Motor neuron (in vitro differentiated cells): ENCODE data around the gene MID1IP1. TPM values are rescaled to one million over a fixed set of nuclear protein-coding genes. Genes with fewer than 3 reads are reported as not detected.

Experiments
- ATAC-seq, 8 experiments: fragments of 200-7000 bp; cut with Tn5 transposase; replicated peaks in 6 of 8; 2 replicates each; pipeline ENCODE4 v1.8.0; 2021; ENCODE audit warnings: mild to moderate bottlenecking in 8 of 8, moderate library complexity in 8 of 8
- H3K27ac ChIP-seq, 2 donors: fragments of 250-450 bp; sonication (Bioruptor Pico); 2 replicates each; pipeline ENCODE4 v1.9.0; 2021; ENCODE audit warnings: antibody characterized with exemption in 2 of 2, mild to moderate bottlenecking in 2 of 2, moderate library complexity in 1 of 2
- H3K4me1 ChIP-seq, 2 donors: fragments of 250-450 bp; sonication (Bioruptor Pico); replicated peaks in 1 of 2; 2 replicates each; pipeline ENCODE4 v1.6.1; 2021; ENCODE audit warnings: antibody characterized with exemption in 2 of 2, mild to moderate bottlenecking in 2 of 2, moderate library complexity in 1 of 2
- H3K4me3 ChIP-seq, 5 donors: fragments of 250-450 bp; sonication (Bioruptor Pico); 2 replicates each; pipeline ENCODE4 v1.9.0; 2021; ENCODE audit warnings: antibody characterized with exemption in 5 of 5, mild to moderate bottlenecking in 5 of 5, moderate library complexity in 4 of 5
- WGBS, 10 experiments: fragments of 450-650 bp; shearing (Covaris generic); methylation state at CpG; one replicate each; pipeline ENCODE4 v1.0.0; 2022; 5-methylcytosine and 5-hydroxymethylcytosine counted together
- in situ Hi-C, 9 experiments: fragments of 400-800 bp; cut with MboI; loops; one replicate each; pipeline ENCODE4 v1.15.0; 2021; ENCODE audit warnings: low sequenced_read_pairs in 9 of 9, low pct_unique_long_range_greater_than_20kb in 2 of 9; ENCODE audit not compliant: unreplicated experiment in 9 of 9
- total RNA-seq, 8 experiments: library from RNA; unstranded; fragments of 300-600 nt; gene quantifications; 2 replicates each; pipeline versions ENCODE4 v1.2.3 to v1.2.4, GENCODE V29; 2022

The MID1IP1 gene
- 10 to 100 TPM; 40.4 to 93.3 (median 55.3) TPM for total RNA-seq

- Histone ChIP-seq H3K27ac (peak within 1 kb of the TSS; percentile 83 to 91), H3K4me3 (peak within 1 kb of the TSS; percentile 49 to 77 (median 65)), H3K4me1 (peaks cover 6 to 10% of the 10 kb centered on the region in 2 donors)
- peak; percentile 39 to 75 (median 60) for ATAC-seq
- WGBS, 10 experiments, result 0 to 12% (median 4%) methylated on average over 2 to 9 of the region's 32 CpGs; no CpG with 5 or more reads in 7 of the 10 experiments
- in situ Hi-C loops, result no loop called here
Observed at GRCh38 chrX:38800981-38801845, at the start of gene MID1IP1. Gene MID1IP1 (plus strand): TSS chrX:38801459. CDS start chrX:38804947, 3,488 bp downstream.

GRCh38 chrX:38754102-38754790, 47.0 kb upstream of the MID1IP1 start:
- ATAC-seq, result peak in 4 of 8 experiments; percentile 33 to 59 (median 41)
- WGBS, 10 experiments, result 13 to 83% (median 23%) methylated on average over 1 to 5 of the region's 6 CpGs; no CpG with 5 or more reads in 4 of the 10 experiments
- no peak overlapping the region for H3K4me3 ChIP-seq
- in situ Hi-C loops, result loop anchor here in 1 of 9 experiments (25.0 kb wide), 1 partner anchor 383 kb away; no protein-coding TSS in a partner anchor
- H3K4me1 ChIP-seq, result peaks cover 7 to 13% of the 10 kb centered on the region in 2 donors
- H3K27ac ChIP-seq, result no peak overlapping the region

GRCh38 chrX:38754818-38755718, 46.2 kb upstream of the MID1IP1 start:
- ATAC-seq, result peak in 6 of 8 experiments; percentile 16 to 75 (median 28)
- in situ Hi-C loops, result loop anchor here in 1 of 9 experiments (25.0 kb wide), 1 partner anchor 382 kb away; no protein-coding TSS in a partner anchor
- WGBS, 10 experiments, result 20 to 50% (median 37%) methylated on average over 2 of the region's 7 CpGs; no CpG with 5 or more reads in 6 of the 10 experiments
- no peak overlapping the region for H3K27ac ChIP-seq
- H3K4me1 ChIP-seq, result peaks cover 7 to 13% of the 10 kb centered on the region in 2 donors
- no peak overlapping the region for H3K4me3 ChIP-seq

- no peak for ATAC-seq
- in situ Hi-C loops, result loop anchor here in 1 of 9 experiments (25.0 kb wide), 1 partner anchor 376 kb away; no protein-coding TSS in a partner anchor
- Histone ChIP-seq H3K4me1 (no peaks in the 10 kb centered on the region), H3K27ac (no peak overlapping the region), H3K4me3 (no peak overlapping the region)
- 71 to 100% methylated on average over 1 of the region's 1 CpG; no CpG with 5 or more reads in 8 of the 10 experiments for WGBS, 10 experiments
Observed at GRCh38 chrX:38760883-38761282, 40.4 kb upstream of the MID1IP1 start.

GRCh38 chrX:38768079-38768478, 33.2 kb upstream of the MID1IP1 start:
- ATAC-seq, result peak in 4 of 8 experiments; percentile 27 to 54 (median 48)
- no peak overlapping the region for H3K27ac ChIP-seq
- H3K4me1 ChIP-seq, result peaks cover 0 to 6% of the 10 kb centered on the region in 2 donors
- H3K4me3 ChIP-seq, result no peak overlapping the region
- in situ Hi-C loops, result loop anchor here in 1 of 9 experiments (25.0 kb wide), 1 partner anchor 369 kb away; no protein-coding TSS in a partner anchor
- WGBS, 10 experiments, result 23 to 100% (median 76%) methylated on average over 1 to 2 of the region's 2 CpGs; no CpG with 5 or more reads in 7 of the 10 experiments

- peak in 5 of 8 experiments; percentile 36 to 97 (median 78) for ATAC-seq
- H3K27ac ChIP-seq, result no peak overlapping the region
- in situ Hi-C loops, result loop anchor here in 1 of 9 experiments (25.0 kb wide), 1 partner anchor 367 kb away; no protein-coding TSS in a partner anchor
- H3K4me1 ChIP-seq, result peaks cover 0 to 6% of the 10 kb centered on the region in 2 donors
- WGBS, 10 experiments, result 60 to 86% methylated on average over 5 of the region's 10 CpGs; no CpG with 5 or more reads in 8 of the 10 experiments
- no peak overlapping the region for H3K4me3 ChIP-seq
Observed at GRCh38 chrX:38770152-38770551, 31.1 kb upstream of the MID1IP1 start.

- Histone ChIP-seq H3K27ac (no peak overlapping the region), H3K4me3 (no peak overlapping the region), H3K4me1 (no peaks in the 10 kb centered on the region)
- ATAC-seq, result no peak
- in situ Hi-C loops, result loop anchor here in 1 of 9 experiments (25.0 kb wide), 1 partner anchor 363 kb away; no protein-coding TSS in a partner anchor
- WGBS, 10 experiments, result 37% methylated on average over 3 of the region's 4 CpGs; no CpG with 5 or more reads in 9 of the 10 experiments
Observed at GRCh38 chrX:38774249-38774648, 27.0 kb upstream of the MID1IP1 start.

- in situ Hi-C loops, result no loop called here
- no peak for ATAC-seq
- peaks cover 4 to 6% of the 10 kb centered on the region in 2 donors for H3K4me1 ChIP-seq
- no peak overlapping the region for H3K27ac ChIP-seq
- no peak overlapping the region for H3K4me3 ChIP-seq
Observed at GRCh38 chrX:38796946-38797345, 4.3 kb upstream of the MID1IP1 start.

GRCh38 chrX:38798956-38799355, 2.3 kb upstream of the MID1IP1 start:
- ATAC-seq, result no peak
- Histone ChIP-seq H3K27ac (no peak overlapping the region), H3K4me3 (no peak overlapping the region), H3K4me1 (peaks cover 6 to 10% of the 10 kb centered on the region in 2 donors)
- in situ Hi-C loops, result no loop called here
- 71 to 100% (median 80%) methylated on average over 1 of the region's 1 CpG; no CpG with 5 or more reads in 7 of the 10 experiments for WGBS, 10 experiments

- WGBS, 10 experiments, result 46 to 89% (median 64%) methylated on average over 3 to 4 of the region's 5 CpGs; no CpG with 5 or more reads in 6 of the 10 experiments
- no peak for ATAC-seq
- Histone ChIP-seq H3K4me1 (peaks cover 6 to 10% of the 10 kb centered on the region in 2 donors), H3K4me3 (no peak overlapping the region), H3K27ac (peak overlapping the region in 1 of 2 donors; percentile 87)
- in situ Hi-C loops, result no loop called here
Observed at GRCh38 chrX:38799995-38800580, 1.2 kb upstream of the MID1IP1 start.

- in situ Hi-C loops, result no loop called here
- Histone ChIP-seq H3K27ac (peak overlapping the region; percentile 91 to 94), H3K4me3 (peak overlapping the region; percentile 49 to 77 (median 65)), H3K4me1 (peaks cover 6 to 14% of the 10 kb centered on the region in 2 donors)
- WGBS, 10 experiments, result no CpG with 5 or more reads among the region's 3 CpGs
- peak in 3 of 8 experiments; percentile 0 for ATAC-seq
Observed at GRCh38 chrX:38803243-38803587, 2.0 kb downstream of the MID1IP1 start.
